Fibroblast of the conjunctiva (primary cell): ENCODE data around the gene EFEMP2.

Source experiments
- DNase-seq: peaks from one replicate; pipeline ENCODE4 v3.0.0-alpha.2; 2010; ENCODE audit warnings: low read depth

Gene EFEMP2

DNA sequence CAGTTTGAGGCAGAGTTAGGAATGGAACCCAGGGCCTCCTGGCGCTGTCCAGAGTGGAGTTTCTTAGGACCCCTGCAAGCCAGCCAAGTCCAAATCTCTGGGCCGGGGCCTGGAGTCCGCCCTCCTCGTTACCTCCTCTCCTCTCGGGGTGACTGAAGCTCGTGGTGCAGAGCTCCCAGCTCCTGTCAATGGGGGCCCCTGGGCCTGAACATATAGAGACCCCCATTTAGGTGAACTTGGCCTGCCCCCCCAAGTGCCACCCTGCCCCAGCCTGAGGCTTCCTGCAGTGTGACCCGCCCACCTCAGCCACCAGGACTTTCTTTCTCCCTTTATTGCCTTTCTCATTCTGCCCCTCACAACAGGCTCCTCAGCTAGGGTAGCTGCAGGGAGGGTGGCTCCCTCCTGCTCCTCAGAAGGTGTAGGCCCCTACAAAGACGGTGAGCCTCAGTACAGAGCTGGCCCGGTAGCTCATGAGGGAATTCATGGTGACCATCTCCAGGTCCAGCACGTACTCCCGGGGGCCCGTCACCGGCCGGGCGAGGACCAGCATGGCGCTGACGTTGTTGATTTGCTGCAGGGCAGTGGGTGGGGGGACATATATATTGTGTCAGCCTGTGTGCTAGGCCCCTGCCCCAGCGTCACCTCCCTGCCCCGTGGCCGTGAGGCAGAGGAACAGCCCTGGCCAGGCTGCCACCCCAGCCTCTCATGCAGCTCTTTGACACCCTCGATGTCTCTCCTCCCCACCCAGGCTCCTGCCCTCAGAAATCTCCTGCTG, 5.9 kb downstream of the EFEMP2 start:
- DNase-seq = no peak

DNA sequence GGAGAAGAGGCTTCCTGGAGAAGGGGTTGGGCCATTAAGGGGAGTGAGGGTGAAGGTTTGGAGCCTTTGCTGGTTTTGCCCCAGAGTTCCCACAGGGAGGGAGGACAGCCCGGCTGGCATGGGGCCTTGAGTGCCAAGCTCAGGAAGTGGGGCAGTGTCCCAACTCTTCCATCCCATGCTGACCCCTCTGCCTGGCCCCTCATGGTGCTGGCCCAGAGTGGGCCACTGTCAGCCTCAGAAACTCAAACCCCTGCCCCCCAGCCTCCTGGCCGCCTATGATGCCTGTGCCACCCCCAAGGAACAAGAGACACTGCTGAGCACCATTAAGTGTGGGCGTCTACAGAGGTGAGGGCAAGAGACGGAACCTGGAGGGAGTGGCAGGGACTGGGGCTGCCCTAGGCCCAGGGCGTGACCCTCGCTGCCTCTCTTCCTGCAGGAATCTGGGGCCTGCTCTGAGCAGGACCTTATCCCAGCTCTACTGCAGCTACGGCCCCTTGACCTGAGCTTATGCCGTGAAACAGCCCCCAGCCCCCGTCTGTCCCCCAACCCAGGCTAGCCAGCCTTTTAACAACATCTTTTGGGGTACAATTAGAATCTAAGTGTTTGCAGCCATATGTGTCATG, 6.9 kb downstream of the EFEMP2 start:
- DNase-seq = no peak

DNA sequence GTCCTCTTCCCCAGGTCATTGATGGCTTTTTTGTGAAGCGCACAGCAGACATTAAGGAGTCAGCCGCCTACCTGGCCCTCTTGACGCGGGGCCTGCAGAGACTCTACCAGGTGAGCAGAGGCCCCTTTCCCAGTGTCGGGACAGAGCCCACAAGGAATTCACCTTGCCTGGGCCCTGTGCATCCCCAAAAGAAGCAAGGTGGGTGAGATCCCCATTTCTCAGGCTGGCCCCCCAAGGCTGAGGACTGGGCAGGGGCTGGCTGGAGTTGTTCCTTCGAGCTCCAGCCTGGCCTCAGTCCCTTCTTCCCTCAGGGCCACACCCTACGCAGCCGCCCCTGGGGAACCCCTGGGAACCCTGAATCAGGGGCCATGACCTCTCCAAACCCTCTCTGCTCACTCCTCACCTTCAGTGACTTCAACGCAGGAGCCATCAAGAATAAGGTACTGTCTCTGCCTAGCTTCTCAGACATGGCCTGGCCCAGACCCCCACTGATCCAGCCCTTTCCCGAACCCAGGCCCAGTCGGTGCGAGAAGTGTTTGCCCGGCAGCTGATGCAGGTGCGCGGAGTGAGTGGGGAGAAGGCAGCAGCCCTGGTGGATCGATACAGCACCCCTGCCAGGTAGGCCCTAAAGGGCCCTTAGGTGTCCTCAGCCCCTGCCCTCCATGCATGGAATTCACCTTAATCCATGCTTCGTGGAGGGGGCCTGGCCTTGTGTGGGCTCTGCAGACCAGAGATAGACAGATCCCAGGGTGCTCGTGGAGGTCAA, 7.7 kb downstream of the EFEMP2 start:
- DNase-seq = no peak

DNA sequence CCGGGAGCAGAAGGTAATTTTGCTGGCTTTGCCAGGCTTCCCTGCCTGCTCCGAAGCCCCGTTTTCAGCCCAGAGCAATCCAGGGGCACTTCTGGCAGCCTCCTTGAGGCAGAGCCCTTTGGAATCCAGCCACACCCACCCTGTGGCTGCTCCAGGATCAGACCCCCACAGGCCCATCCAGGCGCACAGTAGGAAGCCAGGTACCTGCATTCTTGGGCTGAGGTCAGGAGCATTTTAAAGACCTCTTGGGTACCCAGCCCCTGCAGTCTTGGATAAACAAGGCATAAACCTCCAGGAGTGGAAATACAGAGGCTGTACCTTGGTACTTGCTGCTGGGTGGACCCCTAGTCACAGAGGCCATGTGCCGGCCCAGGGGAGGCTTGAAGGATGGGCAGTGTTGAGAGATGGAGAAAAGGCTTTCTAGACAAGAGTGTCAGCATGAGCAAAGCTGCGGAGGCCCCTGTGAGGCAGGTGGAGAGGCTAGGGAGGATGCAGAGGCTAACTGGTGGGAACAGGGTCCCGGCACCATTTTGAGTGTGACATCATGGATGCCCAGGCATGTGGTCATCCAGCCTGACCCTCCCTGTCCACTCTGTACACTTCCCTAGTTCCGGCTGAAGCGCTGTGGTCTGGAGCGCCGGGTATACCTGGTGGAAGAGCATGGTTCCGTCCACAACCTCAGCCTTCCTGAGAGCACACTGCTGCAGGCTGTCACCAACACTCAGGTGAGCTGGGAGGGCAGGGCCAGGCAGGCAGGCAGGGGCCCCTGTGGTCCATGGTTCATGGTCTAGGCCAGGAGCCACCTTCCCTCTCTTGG, 8.5 kb downstream of the EFEMP2 start:
- DNase-seq = no peak

DNA sequence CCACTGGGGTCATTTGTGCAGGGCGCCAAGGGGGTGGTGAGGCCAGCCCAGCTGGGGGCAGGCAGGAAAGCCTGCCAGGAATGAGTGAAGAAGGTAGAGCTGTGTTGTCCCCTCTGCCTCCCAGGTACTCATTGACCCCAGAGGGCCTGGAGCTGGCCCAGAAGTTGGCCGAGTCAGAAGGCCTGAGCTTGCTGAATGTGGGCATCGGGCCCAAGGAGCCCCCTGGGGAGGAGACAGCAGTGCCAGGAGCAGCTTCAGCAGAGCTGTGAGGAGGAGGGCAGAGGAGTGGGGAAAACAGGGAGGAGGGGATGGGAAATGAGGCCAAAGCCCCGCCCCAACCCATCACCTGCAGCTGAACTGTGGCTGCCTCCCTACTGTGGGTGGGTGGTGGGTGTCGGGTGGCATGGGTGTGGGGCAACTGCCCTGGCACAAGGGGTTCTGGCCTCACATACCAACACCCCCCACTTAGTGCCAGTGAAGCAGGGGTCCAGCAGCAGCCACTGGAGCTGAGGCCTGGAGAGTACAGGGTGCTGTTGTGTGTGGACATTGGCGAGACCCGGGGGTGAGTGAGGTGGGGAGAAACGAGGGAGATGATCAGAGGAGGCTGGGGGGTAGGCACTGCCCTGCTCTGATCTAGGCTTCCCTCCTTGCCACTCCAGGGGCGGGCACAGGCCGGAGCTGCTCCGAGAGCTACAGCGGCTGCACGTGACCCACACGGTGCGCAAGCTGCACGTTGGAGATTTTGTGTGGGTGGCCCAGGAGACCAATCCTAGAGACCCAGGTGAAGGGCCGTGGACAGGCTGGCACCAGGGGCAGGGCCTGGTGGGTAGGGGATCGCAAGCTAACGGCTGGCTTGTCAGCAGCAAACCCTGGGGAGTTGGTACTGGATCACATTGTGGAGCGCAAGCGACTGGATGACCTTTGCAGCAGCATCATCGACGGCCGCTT, 9.4 kb downstream of the EFEMP2 start:
- no peak for DNase-seq

DNA sequence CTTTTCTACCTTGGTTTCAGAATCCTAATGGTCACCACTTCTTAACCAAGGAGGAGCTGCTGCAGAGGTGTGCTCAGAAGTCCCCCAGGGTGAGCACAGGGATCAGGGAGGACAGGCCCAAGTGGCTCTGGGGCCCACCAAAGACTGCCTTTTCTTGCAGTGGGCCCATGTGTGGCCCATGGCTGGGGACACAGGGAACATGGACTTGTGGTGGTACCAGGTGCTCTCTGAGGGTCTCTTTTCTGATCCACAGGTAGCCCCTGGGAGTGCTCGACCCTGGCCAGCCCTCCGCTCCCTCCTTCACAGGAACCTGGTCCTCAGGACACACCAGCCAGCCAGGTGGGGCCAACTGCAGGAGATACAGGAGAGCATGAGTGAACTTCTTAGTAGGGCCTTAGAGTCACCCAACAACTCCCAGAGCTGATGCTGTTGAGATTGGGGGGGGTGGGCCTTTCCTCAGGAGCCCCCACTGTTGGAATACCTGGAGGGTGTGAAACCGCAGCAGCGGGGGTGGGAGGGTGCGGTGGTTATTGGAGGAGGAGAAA, 10.3 kb downstream of the EFEMP2 start:
- DNase-seq = no peak

DNA sequence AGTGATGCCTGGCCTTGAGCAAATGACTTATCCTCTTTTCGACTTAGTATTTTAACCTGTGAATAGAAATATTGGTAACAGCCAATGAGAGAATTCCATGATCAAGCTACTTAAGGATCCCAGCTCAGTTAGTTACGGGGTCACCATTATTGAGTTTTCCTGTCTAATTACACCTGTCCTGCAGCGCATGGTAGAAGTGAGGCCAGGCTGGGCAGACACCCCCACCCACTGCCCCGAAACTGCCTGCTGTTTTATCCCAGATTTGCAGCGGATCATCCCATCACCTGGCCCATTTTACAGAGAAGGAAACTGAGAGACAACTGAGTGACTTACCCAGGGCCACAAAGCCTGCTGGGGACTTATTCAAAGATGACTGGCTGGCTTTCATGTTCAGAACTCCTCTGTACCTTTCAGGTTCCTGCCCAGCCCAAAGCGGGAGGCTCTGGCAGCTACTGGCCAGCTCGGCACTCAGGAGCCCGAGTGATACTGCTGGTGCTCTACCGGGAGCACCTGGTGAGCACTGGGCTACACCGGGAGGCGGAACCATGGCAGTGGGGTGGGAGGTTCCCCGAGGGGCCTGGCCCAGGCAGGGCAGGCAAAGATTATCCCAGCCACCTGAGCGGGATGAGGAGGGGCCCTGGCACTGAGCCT, 10.9 kb downstream of the EFEMP2 start:
- DNase-seq = no peak

DNA sequence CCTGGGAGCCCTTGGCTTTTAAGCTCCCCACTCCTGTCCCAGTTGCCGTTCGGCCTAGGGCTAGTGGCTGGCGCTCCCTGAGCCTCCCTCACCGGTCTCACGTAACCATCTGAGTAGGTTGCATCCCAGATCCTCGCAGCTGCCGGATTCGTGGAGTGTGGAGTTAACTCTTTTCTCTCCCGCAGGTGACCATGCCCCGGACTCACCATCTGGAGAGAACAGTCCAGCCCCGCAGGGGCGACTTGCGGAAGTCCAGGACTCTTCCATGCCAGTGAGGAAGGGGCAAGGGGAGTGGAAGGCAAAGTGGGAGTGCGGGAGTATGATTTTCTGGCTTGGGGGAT, 11.5 kb downstream of the EFEMP2 start:
- DNase-seq = no peak

DNA sequence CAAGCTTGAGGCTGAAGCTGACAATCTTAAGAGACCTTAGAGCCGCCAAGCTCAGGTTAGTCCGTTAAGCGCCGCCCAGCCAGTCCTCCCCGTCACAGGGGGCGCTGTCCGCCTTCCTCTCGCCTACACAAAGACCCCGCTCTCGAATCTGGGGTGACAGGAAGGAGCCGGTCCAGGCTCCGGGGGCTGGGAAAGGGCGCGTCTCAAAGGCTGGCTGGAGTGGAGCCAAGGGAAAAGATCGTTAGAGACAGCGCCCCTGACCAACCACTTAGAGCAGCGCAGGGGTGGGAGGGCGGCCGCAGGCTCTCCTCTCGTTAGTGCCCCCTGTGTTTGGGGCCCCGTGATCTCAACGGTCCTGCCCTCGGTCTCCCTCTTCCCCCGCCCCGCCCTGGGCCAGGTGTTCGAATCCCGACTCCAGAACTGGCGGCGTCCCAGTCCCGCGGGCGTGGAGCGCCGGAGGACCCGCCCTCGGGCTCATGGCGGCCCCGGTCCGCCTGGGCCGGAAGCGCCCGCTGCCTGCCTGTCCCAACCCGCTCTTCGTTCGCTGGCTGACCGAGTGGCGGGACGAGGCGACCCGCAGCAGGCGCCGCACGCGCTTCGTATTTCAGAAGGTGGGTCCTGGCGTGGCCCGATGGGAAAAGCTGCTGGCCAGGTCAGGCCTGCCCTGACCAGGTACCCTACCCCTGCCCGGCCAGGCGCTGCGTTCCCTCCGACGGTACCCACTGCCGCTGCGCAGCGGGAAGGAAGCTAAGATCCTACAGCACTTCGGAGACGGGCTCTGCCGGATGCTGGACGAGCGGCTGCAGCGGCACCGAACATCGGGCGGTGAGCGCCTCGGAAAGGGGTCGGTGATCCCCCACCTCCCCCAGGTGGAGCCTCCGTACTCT, 12.1 kb downstream of the EFEMP2 start, which contains the start of gene MUS81:
TSS of gene MUS81 (plus strand) at position 156 of the 887 bp plus-strand sequence. CDS start at position 477, 321 bp downstream.
- peak; percentile 98 for DNase-seq

DNA sequence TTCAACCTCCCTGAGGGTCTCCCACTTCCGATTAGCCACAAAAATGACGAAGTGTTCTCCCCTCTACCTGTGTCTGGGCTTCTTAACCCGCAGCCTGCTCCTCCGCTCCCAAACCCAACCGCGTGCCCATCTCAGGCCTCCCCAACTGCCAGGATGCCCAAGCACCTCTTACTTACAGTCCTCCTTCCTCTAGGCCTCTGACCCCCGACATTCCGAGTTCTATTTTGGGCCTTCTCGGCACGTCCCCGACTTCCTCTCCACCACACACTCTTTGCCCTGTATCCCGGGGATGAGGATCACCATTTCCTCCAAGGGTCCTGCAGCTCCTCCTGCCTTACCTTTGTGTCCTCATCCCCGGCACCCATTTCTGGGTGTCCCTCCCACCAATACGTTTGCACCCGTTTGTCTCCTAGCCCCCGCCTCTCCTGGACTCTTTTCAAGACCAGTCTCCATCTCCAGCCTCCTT, 12.8 kb downstream of the EFEMP2 start:
- no peak for DNase-seq

DNA sequence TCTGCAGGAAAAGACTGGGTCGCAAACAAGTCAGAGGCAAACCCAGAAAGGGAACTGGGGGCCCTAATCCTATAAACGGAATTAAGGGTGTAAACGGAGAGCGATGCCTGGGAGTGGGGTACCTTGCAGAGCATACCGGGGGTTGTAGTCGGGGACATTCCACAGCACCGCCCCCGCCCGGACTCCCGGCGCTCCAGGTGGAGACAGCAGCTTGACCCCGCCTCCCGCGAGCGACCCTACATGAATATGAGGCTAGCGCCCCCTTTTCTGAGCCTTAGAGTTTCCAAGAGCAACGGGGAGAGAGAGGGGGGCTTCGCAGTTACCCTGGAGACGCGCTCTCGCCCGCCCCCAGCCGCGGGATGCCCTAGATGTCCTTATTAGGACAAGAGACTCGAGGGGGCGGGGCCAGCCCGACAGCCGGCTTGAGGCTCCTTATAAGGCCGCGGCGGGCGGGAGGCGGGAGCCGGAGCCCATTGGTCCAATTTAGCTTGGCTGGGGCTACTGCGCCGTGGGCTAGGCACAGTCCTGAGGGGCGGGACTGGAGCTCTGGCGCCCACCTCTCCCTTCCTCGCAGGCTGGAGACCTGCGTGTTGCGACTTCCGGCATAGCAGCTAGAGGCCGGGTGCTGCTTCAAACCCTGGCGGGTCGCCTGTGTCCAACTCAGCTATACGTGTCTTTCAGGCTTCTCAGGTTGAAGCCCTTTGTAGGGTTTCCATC, 13.3 kb downstream of the EFEMP2 start:
- peak; percentile 98 for DNase-seq

DNA sequence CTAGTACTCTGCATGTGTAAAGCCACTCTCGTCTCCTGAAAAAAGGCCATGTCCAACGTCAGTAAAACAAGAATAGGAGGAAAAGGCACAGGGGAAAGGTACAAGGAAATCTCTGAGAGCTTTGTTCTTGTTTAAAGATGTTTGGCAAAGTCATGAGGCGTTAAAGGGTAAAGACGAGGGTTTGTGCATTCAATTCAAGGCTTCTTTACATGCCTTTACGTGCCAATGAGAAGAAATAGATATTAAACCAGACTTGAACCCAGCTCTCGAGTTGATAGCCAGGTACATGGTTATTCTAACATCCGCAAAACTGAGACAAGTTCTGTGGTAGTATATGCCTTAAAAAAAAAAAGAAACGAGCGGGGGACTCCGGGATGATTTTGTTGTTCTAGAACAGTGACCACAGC, 13.9 kb downstream of the EFEMP2 start:
- DNase-seq = no peak

DNA sequence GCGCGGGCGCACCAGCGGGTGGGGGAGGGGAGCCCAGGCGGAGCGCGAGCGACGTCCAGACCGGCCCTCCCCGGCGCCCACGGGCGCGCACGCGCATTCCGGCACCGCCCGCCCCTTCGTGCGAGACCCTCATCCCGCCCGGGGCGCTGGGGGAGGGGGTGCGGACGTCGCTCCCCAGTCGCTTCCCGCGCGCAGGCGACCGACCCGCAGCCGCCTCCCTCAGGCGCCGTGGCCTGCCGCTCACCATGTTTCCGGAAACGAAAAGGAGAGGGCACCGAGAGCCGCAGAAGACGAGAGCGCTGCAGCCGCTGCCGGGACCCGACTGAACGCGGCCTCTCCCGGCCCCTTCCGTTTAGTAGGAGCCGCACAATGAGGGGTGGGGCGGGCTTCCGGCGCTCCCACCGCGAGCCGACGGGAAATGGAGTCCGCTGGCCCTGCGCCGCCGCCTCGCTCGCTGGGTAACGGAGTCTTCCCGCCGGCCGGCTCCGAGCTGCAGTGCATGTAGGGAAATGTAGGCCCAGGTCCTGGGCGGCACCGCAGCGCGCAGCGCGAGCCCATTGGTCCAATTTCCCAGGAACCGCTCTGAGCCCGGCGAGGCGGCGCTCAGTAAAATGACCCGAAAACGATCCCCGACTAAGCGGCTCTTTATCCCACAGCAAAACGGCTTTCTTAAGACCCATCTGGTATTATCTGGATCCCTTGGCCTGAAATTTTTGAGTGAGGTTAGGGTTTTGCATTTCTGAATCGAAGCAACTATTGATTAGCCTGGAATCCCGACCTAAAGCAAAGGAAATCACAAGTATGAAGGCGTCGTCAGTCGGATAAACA, 14.5 kb downstream of the EFEMP2 start, which contains the start of gene CFL1:
TSS of gene CFL1 (minus strand) at position 328 of the 828 bp plus-strand sequence. CDS start at position 247, 81 bp downstream.
- peak; percentile 96 for DNase-seq

DNA sequence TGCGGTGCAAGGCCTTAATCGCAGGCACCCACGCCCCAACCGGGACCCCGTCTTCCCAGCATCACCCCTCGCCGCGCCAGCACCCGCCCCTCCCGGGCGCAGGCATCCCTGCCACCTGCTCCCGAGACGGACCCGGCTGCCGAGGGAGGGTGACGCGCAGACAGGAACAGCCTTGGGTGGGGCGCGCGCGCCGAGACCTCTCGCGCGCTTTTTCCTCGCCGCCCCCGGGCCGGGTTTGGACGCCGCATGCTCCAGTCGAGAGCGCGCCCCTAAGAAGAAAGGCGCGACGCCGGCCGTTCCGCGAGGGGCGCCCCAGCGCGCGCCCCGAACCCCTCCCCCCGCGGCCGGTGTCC, 15.1 kb downstream of the EFEMP2 start:
- no peak for DNase-seq

DNA sequence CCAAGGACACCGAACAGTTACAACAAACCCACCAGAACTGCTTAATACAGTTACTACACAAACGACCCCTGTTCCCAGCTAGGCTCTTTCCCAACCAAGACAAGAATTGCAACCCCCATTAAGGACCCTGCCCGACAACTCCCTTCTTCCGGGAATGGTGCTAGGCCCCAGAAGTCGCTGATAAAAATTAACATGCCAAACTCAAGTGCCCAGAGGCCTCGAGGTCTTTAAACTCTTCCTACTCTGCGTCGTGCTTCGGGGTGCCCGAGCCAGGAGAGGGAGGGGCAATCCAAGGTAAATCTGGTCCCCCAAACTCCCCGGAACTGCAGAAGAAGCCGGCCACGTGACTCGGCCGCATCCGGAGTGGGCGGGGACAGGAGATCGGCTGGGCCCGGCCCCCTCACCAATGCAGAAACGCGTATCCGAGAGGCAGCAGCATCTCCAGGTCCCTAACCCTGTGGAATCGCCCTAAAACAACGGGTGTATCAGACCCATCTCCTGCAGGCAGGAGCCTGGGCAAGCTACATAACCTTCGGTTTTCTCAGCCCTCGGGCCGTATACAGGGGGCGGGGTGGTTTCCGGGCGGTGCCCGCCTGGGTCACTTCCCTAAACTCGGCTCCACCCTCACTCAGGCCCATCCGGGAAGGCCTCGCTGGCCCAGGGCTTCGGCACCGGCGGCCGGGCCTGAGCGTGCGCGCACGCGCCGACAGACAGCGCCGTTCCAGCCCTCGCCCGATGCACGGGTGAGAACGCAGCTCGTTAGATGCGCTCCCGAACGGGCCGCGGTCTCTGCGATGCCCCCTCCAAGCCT, 15.7 kb downstream of the EFEMP2 start:
- no peak for DNase-seq

DNA sequence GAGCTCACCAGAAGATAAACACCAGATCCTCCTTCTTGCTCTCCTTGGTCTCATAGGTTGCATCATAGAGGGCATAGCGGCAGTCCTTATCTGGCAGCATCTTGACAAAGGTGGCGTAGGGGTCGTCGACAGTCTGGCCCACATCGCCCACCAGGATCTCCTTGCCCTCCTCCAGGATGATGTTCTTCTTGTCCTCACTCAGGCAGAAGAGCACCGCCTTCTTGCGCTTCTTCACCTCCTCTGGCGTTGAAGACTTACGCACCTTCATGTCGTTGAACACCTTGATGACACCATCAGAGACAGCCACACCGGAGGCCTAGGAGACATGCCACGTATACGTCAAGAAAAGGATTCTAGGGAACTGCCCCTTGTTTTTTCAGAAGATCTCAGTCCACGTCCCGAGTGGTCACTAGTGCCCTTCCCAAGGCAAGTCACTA, 16.7 kb downstream of the EFEMP2 start:
- DNase-seq = no peak
